Pulmonary artery endothelial cell (primary cell): ENCODE results near the gene HEMK1. TPM values are rescaled to one million over a fixed set of nuclear protein-coding genes. Genes with fewer than 3 reads are reported as not detected.
A peak's percentile ranks its signal among the peaks of the same experiment; 100 is the strongest.

Experiments used
- DNase-seq: peaks from one replicate; pipeline ENCODE4 v3.0.0-alpha.2; 2011; ENCODE audit warnings: low read depth, low spot score
- total RNA-seq: library from RNA; depleted of rRNA; stranded (reverse); fragments of >200 nt; gene quantifications from 2 replicates; pipeline ENCODE4 v1.2.3, GENCODE V29; 2014

Gene HEMK1
- total RNA-seq, 1 donor from 2014 or later: 15.2 TPM

DNA sequence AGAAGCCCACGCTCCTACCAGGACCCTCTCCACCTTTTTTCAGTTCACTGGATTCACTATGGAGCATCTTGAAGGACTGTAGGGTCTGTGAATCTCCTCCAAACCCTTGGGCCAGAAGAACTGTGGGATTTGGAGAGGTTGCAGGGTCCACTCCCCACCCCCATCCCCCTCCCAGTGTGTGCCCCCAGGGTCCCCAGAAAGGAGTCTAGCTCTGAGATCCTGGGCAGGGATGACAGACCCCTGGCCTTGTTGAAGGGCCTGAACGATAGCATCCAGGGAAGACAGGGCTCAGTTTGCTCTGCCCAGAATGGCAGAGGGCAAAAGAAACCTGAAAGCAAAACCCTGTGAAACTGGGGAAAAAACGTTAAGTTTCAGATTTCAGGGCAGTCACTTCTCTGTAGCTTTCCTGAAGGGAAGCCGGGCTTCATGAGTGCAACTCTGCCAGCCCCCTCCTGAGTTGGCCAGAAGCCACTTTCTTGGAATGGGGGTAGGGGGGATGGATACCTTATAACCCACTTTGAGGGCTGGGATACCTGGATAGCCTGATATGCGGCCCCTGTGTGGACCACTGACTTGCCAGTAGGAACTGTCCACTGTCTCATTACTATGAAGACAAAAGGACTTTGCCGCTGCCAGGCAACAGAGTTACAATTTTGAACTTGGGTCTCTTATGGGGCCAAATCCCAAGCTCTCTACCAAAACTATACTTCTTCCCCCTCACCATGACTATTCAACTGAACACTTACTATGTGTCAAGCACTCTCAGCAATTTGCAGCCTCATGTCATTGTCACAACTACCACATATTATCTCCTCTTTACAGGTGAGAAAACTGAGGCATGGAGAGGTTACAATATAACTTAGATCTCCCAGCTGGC, 43.9 kb downstream of the HEMK1 start:
- no peak for DNase-seq

DNA sequence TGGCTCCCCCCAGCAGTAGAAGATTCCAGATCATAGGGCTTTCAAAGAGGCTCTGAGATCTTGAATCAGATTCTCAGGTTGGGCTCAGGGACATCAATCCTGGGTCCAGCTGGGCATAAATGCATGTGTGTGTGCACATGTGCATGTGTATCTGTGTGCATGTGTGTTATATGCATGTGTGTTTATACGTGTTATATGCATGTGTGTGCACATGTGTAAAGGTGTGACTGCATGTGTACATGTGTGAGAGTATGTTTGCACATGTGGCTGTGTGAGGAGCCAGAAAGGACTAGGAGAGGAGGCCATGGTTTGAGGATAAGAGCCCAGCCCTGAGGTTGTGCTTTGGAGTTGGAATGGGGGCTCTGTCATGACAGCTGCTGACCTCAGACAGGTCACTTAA, 45.9 kb downstream of the HEMK1 start:
- DNase-seq: no peak

DNA sequence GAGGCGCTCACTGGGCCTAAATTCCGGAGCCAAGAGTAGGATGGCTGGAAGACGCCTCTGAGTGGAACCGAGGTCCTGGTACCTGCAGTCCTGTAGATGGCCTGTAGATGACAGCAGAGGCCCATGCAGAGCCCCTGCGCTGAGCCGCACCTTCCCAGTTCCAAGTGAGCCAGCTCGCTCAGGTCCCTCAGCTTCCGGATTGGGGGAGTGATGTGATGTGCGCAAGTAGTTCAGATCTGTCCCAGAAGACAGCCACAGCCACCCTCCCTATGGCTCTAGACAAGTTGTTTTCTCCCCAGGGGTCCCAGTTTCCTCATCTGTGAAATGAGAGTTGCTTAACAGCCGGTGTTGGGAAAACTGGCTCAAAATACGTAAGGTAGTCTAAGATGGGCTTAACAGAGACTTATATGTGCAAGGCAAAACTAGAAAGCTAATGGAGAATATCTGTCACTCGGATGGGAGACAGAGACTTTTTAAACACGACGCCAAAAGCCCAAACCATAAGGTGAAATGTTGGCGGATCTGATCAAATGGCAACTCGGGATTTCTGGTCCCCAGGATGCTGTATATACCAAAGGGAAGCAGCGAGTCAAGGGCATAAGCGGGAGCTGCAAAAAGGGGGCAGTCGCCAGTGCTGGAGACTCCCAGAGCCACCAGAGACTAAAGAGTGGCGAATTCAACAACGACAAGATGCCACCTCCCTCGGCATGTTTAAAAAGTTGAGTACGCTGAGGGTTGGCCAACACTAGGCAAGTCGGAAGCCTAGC, 46.9 kb downstream of the HEMK1 start:
- peak; percentile 24 for DNase-seq

DNA sequence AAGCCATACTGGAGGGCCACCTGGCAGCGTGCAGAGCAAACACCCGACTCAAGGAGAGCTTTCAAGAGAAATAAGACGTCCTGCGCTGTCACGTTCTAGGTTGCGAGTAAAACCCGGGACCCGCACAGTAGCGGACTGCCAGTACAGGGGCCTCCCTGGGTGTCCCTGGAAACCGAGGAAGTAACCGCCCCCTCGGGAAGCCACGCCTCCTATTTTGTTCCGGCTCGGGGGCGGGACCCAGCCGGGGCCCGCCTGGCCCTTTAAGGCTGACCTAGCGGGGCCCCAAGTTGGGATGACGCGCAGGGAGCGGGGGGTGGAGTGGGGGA, 47.4 kb downstream of the HEMK1 start:
- no peak for DNase-seq

DNA sequence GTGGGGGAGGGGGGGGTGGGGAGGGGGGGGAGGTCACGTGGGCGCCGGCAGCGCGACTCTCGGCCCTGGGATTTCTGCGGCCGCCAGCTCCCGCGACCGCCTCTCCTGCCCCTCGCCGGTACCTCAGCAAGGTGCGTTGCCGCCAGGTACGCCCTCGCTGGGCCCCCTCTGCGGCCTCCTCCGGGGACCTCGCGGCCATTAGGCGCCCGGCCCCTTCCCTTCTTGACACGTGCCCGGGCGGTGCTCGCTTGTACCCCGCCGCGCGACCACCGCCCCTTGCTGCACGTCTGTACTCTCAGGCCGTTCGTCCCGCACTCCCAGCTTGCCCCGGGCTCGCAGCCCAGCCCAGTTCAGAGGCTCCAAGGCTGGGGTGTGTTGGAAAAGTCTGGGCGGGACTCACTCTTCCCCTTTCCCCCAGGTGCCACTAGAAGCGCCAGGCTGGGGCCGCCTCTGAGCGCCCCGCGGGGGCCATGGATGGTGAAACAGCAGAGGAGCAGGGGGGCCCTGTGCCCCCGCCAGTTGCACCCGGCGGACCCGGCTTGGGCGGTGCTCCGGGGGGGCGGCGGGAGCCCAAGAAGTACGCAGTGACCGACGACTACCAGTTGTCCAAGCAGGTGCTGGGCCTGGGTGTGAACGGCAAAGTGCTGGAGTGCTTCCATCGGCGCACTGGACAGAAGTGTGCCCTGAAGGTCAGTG, 47.9 kb downstream of the HEMK1 start, which contains the start of gene MAPKAPK3:
Gene MAPKAPK3 (plus strand): TSS at position 56 of the 696 bp plus-strand sequence. CDS start 415 bp downstream, at position 471.
- no peak for DNase-seq

DNA sequence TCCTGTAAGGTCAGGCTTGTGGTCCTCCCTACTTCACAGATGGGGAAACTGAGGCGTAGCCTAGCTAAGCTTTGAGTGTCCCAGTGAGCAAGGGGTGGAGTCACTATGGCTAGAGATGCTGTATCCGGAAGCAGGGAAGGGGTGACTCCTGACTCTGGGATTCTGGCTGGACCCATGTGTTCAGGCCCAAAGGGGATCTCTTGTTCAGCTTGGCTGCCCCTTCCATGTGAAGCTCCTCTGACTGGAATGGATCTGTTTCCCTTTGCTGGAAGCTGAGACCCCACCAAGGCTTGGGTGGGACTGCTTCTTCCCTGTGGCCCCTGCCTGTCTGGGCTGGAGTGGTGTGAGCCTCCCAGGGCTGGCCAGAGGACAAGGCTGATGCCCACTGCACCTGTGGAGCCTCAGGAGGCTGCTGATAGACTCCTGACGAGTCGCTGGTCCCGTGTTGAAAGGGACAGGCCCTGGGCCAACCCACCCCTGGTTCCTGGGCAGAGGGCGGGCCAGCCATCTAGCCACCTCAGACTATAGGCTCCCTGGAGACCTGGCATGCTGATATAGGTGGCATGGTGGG, 48.7 kb downstream of the HEMK1 start:
- DNase-seq: no peak

GRCh38 chr3:50620420-50620819, 51.1 kb downstream of the HEMK1 start:
- no peak for DNase-seq

DNA sequence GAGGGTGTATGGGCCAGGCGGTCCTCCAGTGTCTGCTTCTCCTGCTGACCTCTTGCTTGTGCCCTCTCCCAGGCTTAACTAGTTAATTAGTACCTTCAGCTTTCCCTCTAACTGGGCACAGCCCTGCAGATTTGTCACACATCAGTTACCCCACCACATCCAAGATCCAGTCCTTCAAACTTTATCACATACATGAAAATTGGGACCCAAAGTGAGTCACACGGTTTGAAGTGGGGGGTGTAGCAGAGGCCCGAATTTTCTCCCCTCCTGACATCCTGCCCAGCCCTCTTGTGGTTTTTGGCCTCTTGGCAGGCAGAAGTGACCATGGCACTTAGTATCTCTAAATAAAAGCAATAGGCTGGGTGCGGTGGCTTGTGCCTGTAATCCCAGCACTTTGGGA, 51.5 kb downstream of the HEMK1 start:
- no peak for DNase-seq

DNA sequence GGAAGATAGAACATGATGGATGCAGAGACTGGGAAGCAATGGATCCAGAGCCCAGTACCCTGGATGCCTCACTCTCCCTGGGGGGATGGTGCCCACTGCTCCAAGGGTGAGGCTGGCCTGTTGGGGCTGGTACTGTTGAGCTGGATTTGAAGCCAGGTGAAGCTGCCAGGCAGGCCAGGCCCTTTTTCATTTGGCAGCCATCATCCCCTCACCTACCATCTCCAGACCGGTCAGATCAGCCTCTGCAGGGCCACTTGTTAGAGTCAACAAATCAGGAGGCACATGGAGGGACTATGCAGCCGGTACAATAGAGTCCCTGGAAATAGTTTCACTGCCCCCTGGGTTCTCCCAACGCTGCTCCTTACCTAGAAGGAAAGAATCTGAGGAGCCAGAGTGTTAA, 53.6 kb downstream of the HEMK1 start:
- DNase-seq: no peak

GRCh38 chr3:50623840-50624474, 54.6 kb downstream of the HEMK1 start:
- DNase-seq: no peak

- no peak for DNase-seq
Observed at GRCh38 chr3:50624634-50625033, 55.3 kb downstream of the HEMK1 start.

- no peak for DNase-seq
Observed at GRCh38 chr3:50625231-50626182, 56.2 kb downstream of the HEMK1 start.

DNA sequence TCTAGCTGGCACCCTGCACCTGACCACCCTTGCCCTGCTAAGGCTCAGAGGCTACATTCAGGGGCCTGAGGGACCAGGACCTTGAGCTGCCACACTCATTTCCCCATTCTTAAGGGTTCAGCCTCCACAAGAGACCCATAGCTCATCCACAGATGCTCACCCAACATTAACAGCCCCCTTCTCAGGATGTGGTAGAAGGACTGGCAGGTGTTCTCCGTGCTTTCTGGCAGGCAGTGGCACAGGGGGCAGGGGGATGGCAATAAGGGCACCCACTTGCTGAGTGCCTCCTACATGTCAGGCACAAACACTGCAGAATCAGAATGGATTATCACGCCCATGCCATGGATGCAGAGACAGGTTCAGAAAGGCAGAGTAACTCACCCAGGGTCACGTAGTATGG, 57.1 kb downstream of the HEMK1 start:
- DNase-seq: no peak

- no peak for DNase-seq
Observed at GRCh38 chr3:50627407-50628051, 58.2 kb downstream of the HEMK1 start.

- DNase-seq: no peak
Observed at GRCh38 chr3:50628601-50629000, 59.3 kb downstream of the HEMK1 start.

- no peak for DNase-seq
Observed at GRCh38 chr3:50630394-50630793, 61.1 kb downstream of the HEMK1 start.

DNA sequence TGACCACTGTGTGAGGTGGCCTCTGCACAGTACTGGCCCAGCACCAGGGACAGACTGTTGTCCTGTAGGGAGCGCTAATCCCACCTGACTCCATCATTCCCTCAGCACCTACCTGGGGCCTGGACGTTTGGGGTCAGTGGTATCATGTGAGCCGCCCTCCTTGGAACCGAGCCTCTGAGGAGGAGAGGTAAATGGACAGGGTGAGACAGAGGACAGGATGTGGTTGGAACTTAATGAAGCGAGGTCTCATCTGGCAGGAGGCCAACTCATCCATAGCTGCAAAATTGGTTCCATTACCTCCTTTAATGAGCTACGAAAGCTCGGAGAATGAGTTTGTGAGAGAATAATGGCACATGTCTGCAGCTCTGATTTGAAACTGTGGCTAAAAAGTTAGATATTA, 61.6 kb downstream of the HEMK1 start:
- no peak for DNase-seq

DNA sequence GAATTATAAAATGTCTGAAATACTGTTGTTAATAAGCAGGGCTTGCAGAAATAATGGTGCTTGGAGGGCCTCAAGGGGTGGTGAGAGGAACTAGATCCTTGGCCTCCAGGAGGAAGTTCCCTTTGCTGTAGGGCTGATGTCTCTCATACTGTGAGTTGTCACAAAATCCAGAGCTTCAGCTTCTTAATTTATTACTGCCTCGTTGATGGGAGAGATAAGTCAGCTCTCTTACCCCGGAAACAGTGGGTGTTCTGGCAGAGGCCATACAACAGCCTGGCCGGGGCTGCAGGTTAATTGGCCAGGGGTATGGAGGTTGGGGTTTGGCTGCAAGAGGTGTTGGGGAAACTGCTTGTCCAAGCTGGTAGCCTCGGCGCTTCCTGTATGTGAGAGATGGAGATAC, 63.1 kb downstream of the HEMK1 start:
- no peak for DNase-seq

GRCh38 chr3:50633230-50633790, 64.0 kb downstream of the HEMK1 start:
- no peak for DNase-seq
